KOPT-K1 (cell line): ENCODE measurements around the gene BANK1.

Source experiments
- H3K27ac ChIP-seq: fragments of 200-600 bp; sonication (generic); 2 replicates; pipeline ENCODE4 v1.5.1; 2016; ENCODE audit warnings: antibody characterized with exemption, mild to moderate bottlenecking, low read depth, low read length; ENCODE audit not compliant: poor library complexity, severe bottlenecking
- H3K36me3 ChIP-seq: fragments of 200-600 bp; sonication (generic); 2 replicates; pipeline ENCODE4 v1.5.1; 2017; ENCODE audit warnings: antibody characterized with exemption, mild to moderate bottlenecking, low read length, moderate library complexity; ENCODE audit not compliant: insufficient read depth
- H3K9me3 ChIP-seq: fragments of 200-600 bp; sonication (generic); 2 replicates; pipeline ENCODE4 v1.5.1; 2017; ENCODE audit warnings: antibody characterized with exemption, low read length, mild to moderate bottlenecking; ENCODE audit not compliant: insufficient read depth, poor library complexity, severe bottlenecking

The BANK1 gene

GRCh38 chr4:101952985-101953384 is 162.5 kb downstream of the BANK1 start:
- Histone ChIP-seq H3K27ac (no peak overlapping the region), H3K9me3 (no peaks in the 10 kb centered on the region), H3K36me3 (no peaks in the 10 kb centered on the region)

- Histone ChIP-seq H3K27ac (no peak overlapping the region), H3K36me3 (no peaks in the 10 kb centered on the region), H3K9me3 (no peaks in the 10 kb centered on the region)
Observed at GRCh38 chr4:101953949-101954348, 163.4 kb downstream of the BANK1 start.

GRCh38 chr4:101954351-101954750 is 163.8 kb downstream of the BANK1 start:
- Histone ChIP-seq H3K9me3 (no peaks in the 10 kb centered on the region), H3K36me3 (no peaks in the 10 kb centered on the region), H3K27ac (no peak overlapping the region)

- H3K27ac ChIP-seq, result no peak overlapping the region
- no peaks in the 10 kb centered on the region for H3K9me3 ChIP-seq
- no peaks in the 10 kb centered on the region for H3K36me3 ChIP-seq
Observed at GRCh38 chr4:101954975-101955678, 164.6 kb downstream of the BANK1 start.

- Histone ChIP-seq H3K27ac (no peak overlapping the region), H3K36me3 (no peaks in the 10 kb centered on the region), H3K9me3 (no peaks in the 10 kb centered on the region)
Observed at GRCh38 chr4:101956068-101956825, 165.7 kb downstream of the BANK1 start.

- Histone ChIP-seq H3K9me3 (no peaks in the 10 kb centered on the region), H3K36me3 (no peaks in the 10 kb centered on the region), H3K27ac (no peak overlapping the region)
Observed at GRCh38 chr4:101958547-101958946, 168.0 kb downstream of the BANK1 start.

- Histone ChIP-seq H3K27ac (no peak overlapping the region), H3K36me3 (no peaks in the 10 kb centered on the region), H3K9me3 (no peaks in the 10 kb centered on the region)
Observed at GRCh38 chr4:101960431-101960830, 169.9 kb downstream of the BANK1 start.

- no peaks in the 10 kb centered on the region for H3K36me3 ChIP-seq
- H3K27ac ChIP-seq, result no peak overlapping the region
- no peaks in the 10 kb centered on the region for H3K9me3 ChIP-seq
Observed at GRCh38 chr4:101961144-101961543, 170.6 kb downstream of the BANK1 start.

GRCh38 chr4:101967697-101968346 is 177.3 kb downstream of the BANK1 start:
- no peak overlapping the region for H3K27ac ChIP-seq
- no peaks in the 10 kb centered on the region for H3K9me3 ChIP-seq
- no peaks in the 10 kb centered on the region for H3K36me3 ChIP-seq

- Histone ChIP-seq H3K36me3 (no peaks in the 10 kb centered on the region), H3K27ac (no peak overlapping the region), H3K9me3 (no peaks in the 10 kb centered on the region)
Observed at GRCh38 chr4:101968364-101968763, 177.8 kb downstream of the BANK1 start.

- no peaks in the 10 kb centered on the region for H3K36me3 ChIP-seq
- H3K27ac ChIP-seq, result no peak overlapping the region
- H3K9me3 ChIP-seq, result no peaks in the 10 kb centered on the region
Observed at GRCh38 chr4:101969965-101970364, 179.4 kb downstream of the BANK1 start.

- H3K9me3 ChIP-seq, result no peaks in the 10 kb centered on the region
- H3K27ac ChIP-seq, result no peak overlapping the region
- H3K36me3 ChIP-seq, result no peaks in the 10 kb centered on the region
Observed at GRCh38 chr4:101970547-101971155, 180.1 kb downstream of the BANK1 start.

- Histone ChIP-seq H3K9me3 (no peaks in the 10 kb centered on the region), H3K36me3 (no peaks in the 10 kb centered on the region), H3K27ac (no peak overlapping the region)
Observed at GRCh38 chr4:101972791-101973190, 182.3 kb downstream of the BANK1 start.

- Histone ChIP-seq H3K9me3 (no peaks in the 10 kb centered on the region), H3K36me3 (no peaks in the 10 kb centered on the region), H3K27ac (no peak overlapping the region)
Observed at GRCh38 chr4:101973361-101973760, 182.8 kb downstream of the BANK1 start.

GRCh38 chr4:101977076-101977475 is 186.5 kb downstream of the BANK1 start:
- Histone ChIP-seq H3K27ac (no peak overlapping the region), H3K36me3 (no peaks in the 10 kb centered on the region), H3K9me3 (no peaks in the 10 kb centered on the region)
